A673 (cell line): ENCODE results near the gene POLE.

Experiments used
- CTCF ChIP-seq: fragments of 300-800, 200-600 bp; sonication (generic); conservative IDR thresholded peaks from 2 replicates; pipeline ENCODE4 v1.5.1; 2017; ENCODE audit warnings: low read depth, mild to moderate bottlenecking, antibody characterized with exemption, low read length, moderate library complexity, mixed read lengths
- EZH2 ChIP-seq: fragments of 200-600 bp; sonication (generic); IDR thresholded peaks from 2 replicates; pipeline ENCODE4 v1.6.1; 2017; ENCODE audit warnings: borderline replicate concordance, low read depth, mild to moderate bottlenecking, mixed read lengths, antibody characterized with exemption, low read length; ENCODE audit not compliant: poor library complexity, severe bottlenecking

- TF ChIP-seq CTCF (no peak), EZH2 (no peak)
Measured at GRCh38 chr12:132723764-132724140, 36.6 kb upstream of the POLE start.
